IMR-90 (cell line): ENCODE data around the gene AMZ1. TPM values are rescaled to one million over a fixed set of nuclear protein-coding genes. Genes with fewer than 3 reads are reported as not detected.

Experiments used
- ATAC-seq: fragments of 200-7000 bp; cut with Tn5 transposase; 2 replicates; pipeline ENCODE4 v1.9.1; 2020; ENCODE audit warnings: low read depth, mild to moderate bottlenecking, moderate library complexity
- BruUV-seq: library from RNA; stranded (reverse); fragments of 400-500 nt; replicated peaks from 2 replicates; lab custom pipeline; 2021; lab: Mats Ljungman, UMichigan
- CTCF ChIA-PET: fragments of 300-600 bp; formaldehyde crosslinking; extraction: SDS; loops from one replicate; lab custom pipeline; 2021; ENCODE audit warnings: antibody characterized with exemption; lab: Yijun Ruan, JAX
- POLR2A ChIA-PET: fragments of 300-600 bp; sonication (Branson Sonifier 250); formaldehyde crosslinking; loops from one replicate; lab custom pipeline; 2022; ENCODE audit warnings: antibody characterized with exemption; ENCODE audit not compliant: unreplicated experiment; lab: Charles Lee
- DNase-seq: peaks from one replicate; pipeline ENCODE4 v3.0.0; 2013
- H2AFZ ChIP-seq: replicated peaks from 2 replicates; pipeline ENCODE3; 2013; ENCODE audit warnings: low read length, mild to moderate bottlenecking; ENCODE audit not compliant: poor library complexity
- H2AK5ac ChIP-seq: 2 replicates; pipeline ENCODE4 v1.6.1; 2013; ENCODE audit warnings: low read depth, low read length, inconsistent platforms
- H2AK9ac ChIP-seq: replicated peaks from 2 replicates; pipeline ENCODE3; 2013; ENCODE audit warnings: mild to moderate bottlenecking, low read depth, low read length, moderate library complexity; ENCODE audit not compliant: poor library complexity
- H2BK120ac ChIP-seq: 2 replicates; pipeline ENCODE4 v1.6.1; 2013; ENCODE audit warnings: low read depth, low read length, inconsistent platforms
- H2BK15ac ChIP-seq: 3 replicates; pipeline ENCODE4 v1.6.1; 2013; ENCODE audit warnings: low read depth, low read length, inconsistent platforms
- H2BK20ac ChIP-seq: 2 replicates; pipeline ENCODE4 v1.6.1; 2013; ENCODE audit warnings: low read depth, mild to moderate bottlenecking, inconsistent platforms, low read length, moderate library complexity
- H2BK5ac ChIP-seq: 2 replicates; pipeline ENCODE4 v1.6.1; 2013; ENCODE audit warnings: mild to moderate bottlenecking, low read depth, low read length, inconsistent platforms; ENCODE audit not compliant: poor library complexity, severe bottlenecking
- H3K14ac ChIP-seq: replicated peaks from 2 replicates; pipeline ENCODE4 v1.6.1; 2013; ENCODE audit warnings: low read depth, low read length, inconsistent platforms
- H3K18ac ChIP-seq: 2 replicates; pipeline ENCODE4 v1.6.1; 2013; ENCODE audit warnings: low read depth, low read length, control low read depth
- H3K23ac ChIP-seq: 2 replicates; pipeline ENCODE4 v1.6.1; 2013; ENCODE audit warnings: low read depth, low read length, inconsistent platforms
- H3K27ac ChIP-seq: 2 replicates; pipeline ENCODE4 v1.5.1; 2013; ENCODE audit warnings: mild to moderate bottlenecking, control low read depth, low read length; ENCODE audit not compliant: insufficient read depth
- H3K27me3 ChIP-seq: 2 replicates; pipeline ENCODE4 v1.6.1; 2013; ENCODE audit warnings: low read length; ENCODE audit not compliant: control insufficient read depth, insufficient read depth
- H3K36me3 ChIP-seq: 2 replicates; pipeline ENCODE4 v1.6.1; 2013; ENCODE audit warnings: low read length, mixed read lengths; ENCODE audit not compliant: control insufficient read depth, insufficient read depth
- H3K4ac ChIP-seq: 2 replicates; pipeline ENCODE4 v1.6.1; 2013; ENCODE audit warnings: low read depth, low read length, inconsistent platforms
- H3K4me1 ChIP-seq: 2 replicates; pipeline ENCODE4 v1.6.1; 2013; ENCODE audit warnings: low read length, mixed read lengths; ENCODE audit not compliant: control insufficient read depth, insufficient read depth
- H3K4me2 ChIP-seq: 2 replicates; pipeline ENCODE4 v1.6.1; 2013; ENCODE audit warnings: low read depth, mild to moderate bottlenecking, control low read depth, low read length, moderate library complexity
- H3K4me3 ChIP-seq: 2 replicates; pipeline ENCODE4 v1.5.1; 2013; ENCODE audit warnings: low read depth, mild to moderate bottlenecking, control low read depth, low read length, moderate library complexity; ENCODE audit not compliant: insufficient read depth
- H3K56ac ChIP-seq: 2 replicates; pipeline ENCODE4 v1.6.1; 2013; ENCODE audit warnings: low read length, inconsistent platforms; ENCODE audit not compliant: insufficient read depth; ENCODE audit errors: extremely low read depth
- H3K79me1 ChIP-seq, 2 experiments: 2 replicates each; pipeline ENCODE4 v1.6.1; 2013; ENCODE audit warnings: low read length in 2 of 2, inconsistent platforms in 1 of 2, low read depth in 1 of 2
- H3K9ac ChIP-seq: 2 replicates; pipeline ENCODE4 v1.6.1; 2013; ENCODE audit warnings: low read depth, low read length, control low read depth
- H3K9me1 ChIP-seq: 2 replicates; pipeline ENCODE4 v1.6.1; 2013; ENCODE audit warnings: low read length, inconsistent platforms; ENCODE audit not compliant: insufficient read depth
- H3K9me3 ChIP-seq: 2 replicates; pipeline ENCODE4 v1.6.1; 2013; ENCODE audit warnings: low read length; ENCODE audit not compliant: control insufficient read depth, insufficient read depth
- H4K20me1 ChIP-seq: 2 replicates; pipeline ENCODE4 v1.6.1; 2013; ENCODE audit warnings: low read length, inconsistent platforms; ENCODE audit not compliant: insufficient read depth
- H4K5ac ChIP-seq: 2 replicates; pipeline ENCODE4 v1.6.1; 2013; ENCODE audit warnings: mild to moderate bottlenecking, low read depth, low read length, control low read depth
- H4K8ac ChIP-seq, 2 experiments: 2 replicates each; pipeline ENCODE4 v1.6.1; 2013; ENCODE audit warnings: low read depth in 2 of 2, low read length in 2 of 2, control low read depth in 1 of 2, inconsistent platforms in 1 of 2
- H4K91ac ChIP-seq: 2 replicates; pipeline ENCODE4 v1.6.1; 2013; ENCODE audit warnings: low read depth, low read length, inconsistent platforms; ENCODE audit not compliant: insufficient read depth
- BHLHE40 ChIP-seq: fragments of 150-350 bp; IDR thresholded peaks from 2 replicates; pipeline ENCODE4 v1.6.1; 2016; ENCODE audit warnings: mild to moderate bottlenecking, low read depth, low read length
- CEBPB ChIP-seq: IDR thresholded peaks from 2 replicates; pipeline ENCODE4 v1.6.1; 2012; ENCODE audit warnings: low read depth, low read length, improper control_type of control experiment
- CHD1 ChIP-seq: IDR thresholded peaks from 2 replicates; pipeline ENCODE4 v1.6.1; 2012; ENCODE audit warnings: low read depth, low read length, improper control_type of control experiment
- FOS ChIP-seq: fragments of 150-350 bp; IDR thresholded peaks from 2 replicates; pipeline ENCODE4 v1.6.1; 2016; ENCODE audit warnings: low read depth, low read length
- MAFK ChIP-seq: IDR thresholded peaks from 2 replicates; pipeline ENCODE4 v1.6.1; 2012; ENCODE audit warnings: low read depth, low read length, improper control_type of control experiment
- MAZ ChIP-seq: IDR thresholded peaks from 2 replicates; pipeline ENCODE4 v1.6.1; 2012; ENCODE audit warnings: low read depth, mild to moderate bottlenecking, low read length, improper control_type of control experiment, moderate library complexity, borderline replicate concordance
- MXI1 ChIP-seq: IDR thresholded peaks from 2 replicates; pipeline ENCODE4 v1.6.1; 2012; ENCODE audit warnings: low read depth, mild to moderate bottlenecking, low read length, moderate library complexity, borderline replicate concordance
- NFE2L2 ChIP-seq: fragments of 150-350 bp; IDR thresholded peaks from 2 replicates; pipeline ENCODE4 v1.6.1; 2016; ENCODE audit warnings: low read depth, mild to moderate bottlenecking, low read length
- POLR2A ChIP-seq: IDR thresholded peaks from 2 replicates; pipeline ENCODE4 v1.6.1; 2012; ENCODE audit warnings: mild to moderate bottlenecking, low read depth, low read length
- RAD21 ChIP-seq: IDR thresholded peaks from 2 replicates; pipeline ENCODE4 v1.6.1; 2012; ENCODE audit warnings: low read length, improper control_type of control experiment
- RCOR1 ChIP-seq: IDR thresholded peaks from 2 replicates; pipeline ENCODE4 v1.6.1; 2012; ENCODE audit warnings: mild to moderate bottlenecking, low read length, improper control_type of control experiment; ENCODE audit not compliant: insufficient replicate concordance
- RFX5 ChIP-seq: IDR thresholded peaks from 2 replicates; pipeline ENCODE4 v1.8.0; 2012; ENCODE audit warnings: low read depth, mild to moderate bottlenecking, low read length, moderate library complexity
- SMC3 ChIP-seq: fragments of 150-350 bp; IDR thresholded peaks from 2 replicates; pipeline ENCODE4 v1.6.1; 2016; ENCODE audit warnings: low read depth, mild to moderate bottlenecking, antibody characterized with exemption, low read length, moderate library complexity
- WGBS, 2 experiments: methylation state at CpG; one replicate each; pipeline versions ENCODE4 v1.1.5 to v1.1.7; 2013; ENCODE audit warnings: missing lambda C conversion rate in 2 of 2; ENCODE audit not compliant: insufficient read length in 1 of 2; ENCODE audit errors: extremely low coverage in 2 of 2; 5-methylcytosine and 5-hydroxymethylcytosine counted together
- dilution Hi-C: fragments of 300-500 bp; cut with HindIII; formaldehyde crosslinking; loops from one replicate; pipeline ENCODE4 v1.14.3; 2018; ENCODE audit warnings: low sequenced_read_pairs; ENCODE audit not compliant: unreplicated experiment
- in situ Hi-C: fragments of 300-500 bp; cut with MboI; formaldehyde crosslinking; loops from 3 replicates; pipeline ENCODE4 v1.14.3; 2019; ENCODE audit warnings: low sequenced_read_pairs, inconsistent platforms, mixed read lengths
- intact Hi-C: fragments of 100-400 bp; cut with micrococcal nuclease; formaldehyde crosslinking; loops from 2 replicates; pipeline ENCODE4 v1.10.0; 2022
- polyA plus RNA-seq, 3 experiments: library from polyadenylated mRNA; depleted of rRNA; stranded (reverse); fragments of >200 nt; gene quantifications; 2 replicates each; pipeline ENCODE4 v1.2.3, GENCODE V29; 2012; ENCODE audit warnings: low replicate concordance in 1 of 3
- total RNA-seq: library from RNA; depleted of rRNA; stranded (reverse); fragments of >200 nt; gene quantifications from 2 replicates; pipeline ENCODE4 v1.2.3, GENCODE V29; 2012
- TF ChIP-seq, protein P1 (sequence below): conservative IDR thresholded peaks from 2 replicates; pipeline ENCODE4 v1.5.1; 2012; ENCODE audit warnings: mild to moderate bottlenecking, low read depth, low read length, improper control_type of control experiment
- TF ChIP-seq, protein P2 (sequence below): fragments of 150-350 bp; IDR thresholded peaks from 2 replicates; pipeline ENCODE4 v1.6.1; 2017; ENCODE audit warnings: mild to moderate bottlenecking, antibody characterized with exemption, low read length, low read depth

Gene AMZ1
- total and polyA plus RNA-seq, 2 of the 4 experiments (the other 2 are of a cell fraction), result 0.54 to 1.6 TPM

DNA sequence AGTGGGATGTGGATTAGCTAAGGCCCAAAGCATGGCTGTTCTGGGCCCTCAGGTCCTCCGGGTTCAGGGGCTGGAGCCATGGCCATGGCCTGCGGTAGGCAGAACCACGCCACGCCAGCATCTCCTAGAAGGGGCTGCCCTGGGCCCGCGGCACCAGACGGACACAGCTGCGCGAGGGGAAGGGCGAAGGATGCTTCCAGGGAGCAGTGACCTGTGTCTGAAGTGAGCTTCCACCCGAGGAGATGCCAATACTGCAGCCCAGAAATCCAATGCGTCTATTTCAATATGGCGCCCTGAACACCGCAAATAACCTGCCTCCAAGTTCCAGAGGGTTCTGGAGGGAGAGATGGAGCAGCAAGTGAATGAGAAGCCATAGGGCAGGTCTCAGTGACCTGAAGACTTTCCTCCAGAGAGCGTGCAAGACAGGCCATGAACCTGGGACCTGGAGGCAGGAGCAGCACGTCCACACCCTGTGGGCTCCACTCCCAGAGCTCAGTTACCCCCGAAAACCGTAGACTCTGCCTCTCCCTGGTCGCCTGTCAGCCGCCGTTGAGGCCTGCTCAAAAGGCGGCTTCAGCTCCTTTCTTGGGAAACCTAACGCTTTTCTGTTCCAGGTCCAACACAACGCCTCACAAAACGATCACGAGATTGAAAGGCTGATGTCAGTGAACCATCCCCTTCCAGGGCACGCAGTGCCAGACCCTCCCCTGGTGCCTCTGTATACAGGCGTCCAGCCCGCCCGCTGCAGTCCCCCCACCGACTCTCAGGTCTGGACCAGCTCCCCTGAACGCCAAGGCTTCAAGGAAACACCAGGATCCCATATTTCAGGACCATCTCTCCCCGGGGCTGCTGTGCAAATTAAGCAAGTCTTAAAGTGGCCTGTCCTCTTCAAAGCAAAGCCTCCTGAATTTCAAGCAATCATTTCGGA lies 37.4 kb downstream of the AMZ1 start:
- H2AK5ac ChIP-seq, result no peak overlapping the region
- in situ Hi-C loops, result no loop called here
- no peak overlapping the region for H3K23ac ChIP-seq
- H3K27me3 ChIP-seq, result no peaks in the 10 kb centered on the region
- H3K4me2 ChIP-seq, result no peak overlapping the region
- intact Hi-C loops, result no loop called here
- H3K36me3 ChIP-seq, result peaks cover 39% of the 10 kb centered on the region
- H2BK15ac ChIP-seq, result no peak overlapping the region
- H4K8ac ChIP-seq, result no peak overlapping the region
- ChIA-PET CTCF (no interaction called here), POLR2A (no interaction called here)
- BruUV-seq, result no TSS peak
- no peak for DNase-seq
- H3K4me1 ChIP-seq, result peaks cover 17% of the 10 kb centered on the region
- no peak overlapping the region for H2AFZ ChIP-seq
- no peak overlapping the region for H3K14ac ChIP-seq
- no peak overlapping the region for H4K5ac ChIP-seq
- no peak overlapping the region for H3K18ac ChIP-seq
- dilution Hi-C loops, result no loop called here
- H3K9me1 ChIP-seq, result peaks cover 13% of the 10 kb centered on the region
- H4K91ac ChIP-seq, result no peak overlapping the region
- no peak overlapping the region for H2BK20ac ChIP-seq
- no peak overlapping the region for H2AK9ac ChIP-seq
- ATAC-seq, result no peak
- no peak overlapping the region for H2BK5ac ChIP-seq
- H3K9ac ChIP-seq, result no peak overlapping the region
- no peak overlapping the region for H3K56ac ChIP-seq
- H3K4ac ChIP-seq, result no peak overlapping the region
- no peak overlapping the region for H3K27ac ChIP-seq
- peaks cover 12% of the 10 kb centered on the region for H4K20me1 ChIP-seq
- no peaks in the 10 kb centered on the region for H3K9me3 ChIP-seq
- H2BK120ac ChIP-seq, result no peak overlapping the region
- H3K4me3 ChIP-seq, result no peak overlapping the region
- H3K79me1 ChIP-seq, result peaks cover 32 to 69% of the 10 kb centered on the region in 2 experiments
- WGBS, 2 experiments, result 98% methylated on average over 31 of the region's 34 CpGs; no CpG with 5 or more reads in 1 of the 2 experiments
- no peak for TF ChIP-seq CHD1
- TF ChIP-seq MXI1, result no peak
- TF ChIP-seq MAFK, result no peak
- TF ChIP-seq RCOR1, result no peak
- TF ChIP-seq, protein P1, sequence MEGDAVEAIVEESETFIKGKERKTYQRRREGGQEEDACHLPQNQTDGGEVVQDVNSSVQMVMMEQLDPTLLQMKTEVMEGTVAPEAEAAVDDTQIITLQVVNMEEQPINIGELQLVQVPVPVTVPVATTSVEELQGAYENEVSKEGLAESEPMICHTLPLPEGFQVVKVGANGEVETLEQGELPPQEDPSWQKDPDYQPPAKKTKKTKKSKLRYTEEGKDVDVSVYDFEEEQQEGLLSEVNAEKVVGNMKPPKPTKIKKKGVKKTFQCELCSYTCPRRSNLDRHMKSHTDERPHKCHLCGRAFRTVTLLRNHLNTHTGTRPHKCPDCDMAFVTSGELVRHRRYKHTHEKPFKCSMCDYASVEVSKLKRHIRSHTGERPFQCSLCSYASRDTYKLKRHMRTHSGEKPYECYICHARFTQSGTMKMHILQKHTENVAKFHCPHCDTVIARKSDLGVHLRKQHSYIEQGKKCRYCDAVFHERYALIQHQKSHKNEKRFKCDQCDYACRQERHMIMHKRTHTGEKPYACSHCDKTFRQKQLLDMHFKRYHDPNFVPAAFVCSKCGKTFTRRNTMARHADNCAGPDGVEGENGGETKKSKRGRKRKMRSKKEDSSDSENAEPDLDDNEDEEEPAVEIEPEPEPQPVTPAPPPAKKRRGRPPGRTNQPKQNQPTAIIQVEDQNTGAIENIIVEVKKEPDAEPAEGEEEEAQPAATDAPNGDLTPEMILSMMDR, result no peak
- no peak for TF ChIP-seq RFX5
- TF ChIP-seq, protein P2, sequence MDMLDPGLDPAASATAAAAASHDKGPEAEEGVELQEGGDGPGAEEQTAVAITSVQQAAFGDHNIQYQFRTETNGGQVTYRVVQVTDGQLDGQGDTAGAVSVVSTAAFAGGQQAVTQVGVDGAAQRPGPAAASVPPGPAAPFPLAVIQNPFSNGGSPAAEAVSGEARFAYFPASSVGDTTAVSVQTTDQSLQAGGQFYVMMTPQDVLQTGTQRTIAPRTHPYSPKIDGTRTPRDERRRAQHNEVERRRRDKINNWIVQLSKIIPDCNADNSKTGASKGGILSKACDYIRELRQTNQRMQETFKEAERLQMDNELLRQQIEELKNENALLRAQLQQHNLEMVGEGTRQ, result no peak
- TF ChIP-seq NFE2L2, result no peak
- TF ChIP-seq MAZ, result no peak
- no peak for TF ChIP-seq POLR2A
- TF ChIP-seq BHLHE40, result no peak
- no peak for TF ChIP-seq CEBPB
- TF ChIP-seq RAD21, result no peak
- no peak for TF ChIP-seq FOS
- TF ChIP-seq SMC3, result no peak
